Progenitor cell of endocrine pancreas (in vitro differentiated cells): ENCODE measurements around the gene MDP1. TPM values are rescaled to one million over a fixed set of nuclear protein-coding genes. Genes with fewer than 3 reads are reported as not detected.

Experiments used
- DNase-seq: peaks from one replicate; pipeline ENCODE4 v3.0.0; 2021; ENCODE audit warnings: low spot score; ENCODE audit not compliant: unreplicated experiment
- H3K27ac Mint-ChIP-seq: 2 replicates; pipeline ENCODE4 v1.8.0; 2021; ENCODE audit warnings: mild to moderate bottlenecking, moderate library complexity, mixed read lengths
- H3K27me3 Mint-ChIP-seq: 2 replicates; pipeline ENCODE4 v1.8.0; 2021; ENCODE audit warnings: mixed read lengths
- H3K36me3 Mint-ChIP-seq: 2 replicates; pipeline ENCODE4 v1.8.0; 2022; ENCODE audit warnings: mixed read lengths; ENCODE audit not compliant: insufficient read depth
- H3K4me1 Mint-ChIP-seq: 2 replicates; pipeline ENCODE4 v1.8.0; 2021; ENCODE audit warnings: low read depth, mixed read lengths
- H3K4me3 Mint-ChIP-seq: 2 replicates; pipeline ENCODE4 v1.8.0; 2021; ENCODE audit warnings: low read depth, mild to moderate bottlenecking, moderate library complexity, mixed read lengths
- H3K9me3 Mint-ChIP-seq: 2 replicates; pipeline ENCODE4 v1.8.0; 2021; ENCODE audit warnings: low read depth, mixed read lengths
- total RNA-seq: library from RNA; stranded (reverse); gene quantifications from 2 replicates; pipeline ENCODE4 v1.2.1, GENCODE V29; 2021
- TF ChIP-seq, protein P1 (sequence below): fragments of 200-600 bp; sonication (generic); IDR thresholded peaks from one replicate; pipeline ENCODE4 v1.5.0; 2021; ENCODE audit warnings: antibody characterized with exemption, mild to moderate bottlenecking; ENCODE audit not compliant: unreplicated experiment

The MDP1 gene
- total RNA-seq, 1 donor from 2014 or later, result 15.2 TPM

DNA sequence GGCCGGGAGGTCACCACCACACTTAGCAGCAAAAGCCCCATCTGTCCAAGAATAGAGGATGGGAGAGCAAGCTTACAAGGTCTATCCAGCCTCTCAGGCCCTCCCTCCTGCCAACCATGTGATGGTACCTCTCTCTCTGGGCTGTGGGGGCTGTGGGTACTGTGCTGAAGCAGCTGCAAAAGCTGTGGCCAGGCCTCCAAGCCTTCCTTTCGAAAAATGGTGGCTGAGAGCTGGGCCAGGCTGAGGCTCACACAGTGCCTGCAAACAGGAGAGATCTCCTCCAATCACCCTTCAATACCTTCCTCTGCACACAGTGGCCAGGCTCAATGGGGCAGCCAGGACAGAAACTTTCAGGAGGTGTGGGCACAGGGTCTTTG is 28.3 kb downstream of the MDP1 start:
- Mint-ChIP-seq H3K27ac (peak overlapping the region; percentile 96), H3K27me3 (no peaks in the 10 kb centered on the region), H3K9me3 (no peaks in the 10 kb centered on the region), H3K36me3 (peaks cover 19% of the 10 kb centered on the region), H3K4me3 (peak overlapping the region; percentile 92), H3K4me1 (peaks cover 13% of the 10 kb centered on the region)
- DNase-seq, result no peak
- TF ChIP-seq, protein P1, sequence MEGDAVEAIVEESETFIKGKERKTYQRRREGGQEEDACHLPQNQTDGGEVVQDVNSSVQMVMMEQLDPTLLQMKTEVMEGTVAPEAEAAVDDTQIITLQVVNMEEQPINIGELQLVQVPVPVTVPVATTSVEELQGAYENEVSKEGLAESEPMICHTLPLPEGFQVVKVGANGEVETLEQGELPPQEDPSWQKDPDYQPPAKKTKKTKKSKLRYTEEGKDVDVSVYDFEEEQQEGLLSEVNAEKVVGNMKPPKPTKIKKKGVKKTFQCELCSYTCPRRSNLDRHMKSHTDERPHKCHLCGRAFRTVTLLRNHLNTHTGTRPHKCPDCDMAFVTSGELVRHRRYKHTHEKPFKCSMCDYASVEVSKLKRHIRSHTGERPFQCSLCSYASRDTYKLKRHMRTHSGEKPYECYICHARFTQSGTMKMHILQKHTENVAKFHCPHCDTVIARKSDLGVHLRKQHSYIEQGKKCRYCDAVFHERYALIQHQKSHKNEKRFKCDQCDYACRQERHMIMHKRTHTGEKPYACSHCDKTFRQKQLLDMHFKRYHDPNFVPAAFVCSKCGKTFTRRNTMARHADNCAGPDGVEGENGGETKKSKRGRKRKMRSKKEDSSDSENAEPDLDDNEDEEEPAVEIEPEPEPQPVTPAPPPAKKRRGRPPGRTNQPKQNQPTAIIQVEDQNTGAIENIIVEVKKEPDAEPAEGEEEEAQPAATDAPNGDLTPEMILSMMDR, result no peak

DNA sequence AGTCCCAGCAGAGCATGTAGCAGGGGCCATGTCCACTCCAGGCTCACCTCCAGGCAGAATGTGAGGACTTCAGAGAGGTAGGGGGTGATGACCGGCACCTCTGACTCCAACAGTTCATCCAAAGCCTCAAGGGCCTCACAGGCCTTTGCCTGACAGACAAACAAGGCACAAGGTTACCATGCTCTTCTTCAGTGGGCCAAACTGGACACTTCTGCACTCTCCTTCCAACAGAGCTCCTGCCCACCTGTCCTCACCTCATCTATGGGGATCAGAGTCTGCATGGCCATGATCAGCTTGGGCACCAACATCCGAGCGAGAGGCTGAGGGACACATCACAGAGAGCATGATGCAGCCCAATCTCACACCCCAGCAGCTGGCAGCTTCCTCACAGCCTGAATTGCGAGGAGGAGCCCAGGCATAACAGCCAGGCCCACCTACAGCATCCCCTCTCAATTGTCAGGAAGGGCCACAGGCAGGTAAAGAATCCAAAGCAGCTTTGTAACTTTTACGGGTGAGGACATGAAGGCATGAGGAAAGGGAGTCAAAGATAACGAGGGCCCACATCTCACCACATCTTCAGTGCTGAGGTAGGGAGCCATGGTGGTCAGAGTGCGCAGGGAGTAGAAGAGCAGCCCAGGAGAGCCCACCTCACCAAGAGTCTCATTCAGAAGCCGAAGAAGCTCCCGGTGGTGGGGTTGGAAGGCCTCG is 28.9 kb downstream of the MDP1 start:
- Mint-ChIP-seq H3K9me3 (no peaks in the 10 kb centered on the region), H3K4me1 (peaks cover 13% of the 10 kb centered on the region), H3K27ac (peak overlapping the region; percentile 49), H3K4me3 (peak overlapping the region; percentile 92), H3K27me3 (no peaks in the 10 kb centered on the region), H3K36me3 (peaks cover 17% of the 10 kb centered on the region)
- no peak for DNase-seq
- TF ChIP-seq, protein P1, result no peak

DNA sequence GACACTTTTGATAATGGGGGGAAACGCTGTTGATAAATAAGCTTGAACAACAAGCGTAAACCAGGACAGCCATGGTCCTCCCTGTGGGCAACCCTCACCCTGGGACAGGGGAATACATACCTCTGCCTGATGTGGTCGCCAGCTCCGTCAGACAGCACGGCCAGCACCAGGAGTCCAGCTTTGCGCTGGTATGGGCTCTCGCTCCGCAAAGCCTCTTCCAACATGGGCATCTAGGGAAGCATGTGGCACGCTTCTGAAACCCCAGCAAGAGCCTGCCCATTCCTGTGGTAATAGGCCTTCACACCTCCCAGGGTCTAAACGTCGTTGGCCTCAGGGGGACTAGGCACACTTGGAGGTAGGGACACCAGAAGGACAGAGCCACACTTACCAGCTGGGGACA is 30.1 kb downstream of the MDP1 start:
- no peaks in the 10 kb centered on the region for H3K9me3 Mint-ChIP-seq
- peaks cover 13% of the 10 kb centered on the region for H3K4me1 Mint-ChIP-seq
- H3K27me3 Mint-ChIP-seq, result no peaks in the 10 kb centered on the region
- TF ChIP-seq, protein P1, result no peak
- H3K4me3 Mint-ChIP-seq, result no peak overlapping the region
- peaks cover 15% of the 10 kb centered on the region for H3K36me3 Mint-ChIP-seq
- DNase-seq, result no peak
- H3K27ac Mint-ChIP-seq, result peak overlapping the region; percentile 69

DNA sequence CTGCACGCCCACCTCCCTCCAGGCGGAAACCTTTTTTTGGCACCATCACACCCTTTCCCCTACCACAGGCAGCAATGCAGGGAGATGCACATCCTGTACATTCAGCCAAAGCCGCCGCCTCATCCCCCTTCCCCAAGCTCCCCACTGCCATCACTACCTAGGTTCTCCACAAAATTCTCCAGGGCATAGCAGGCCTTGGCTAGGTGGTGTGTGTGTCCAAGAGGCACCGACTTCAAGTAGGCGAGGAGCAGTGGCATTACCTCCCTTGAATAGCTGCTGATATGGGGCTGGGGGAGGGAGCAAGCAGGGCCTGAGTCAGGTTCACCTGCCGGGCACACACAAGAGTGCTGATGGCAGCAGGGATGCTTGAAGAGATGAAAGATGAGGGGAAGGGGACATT is 30.8 kb downstream of the MDP1 start:
- Mint-ChIP-seq H3K27me3 (no peaks in the 10 kb centered on the region), H3K36me3 (peaks cover 15% of the 10 kb centered on the region), H3K4me3 (no peak overlapping the region), H3K4me1 (peaks cover 13% of the 10 kb centered on the region), H3K9me3 (no peaks in the 10 kb centered on the region), H3K27ac (no peak overlapping the region)
- DNase-seq, result no peak
- TF ChIP-seq, protein P1, result no peak

DNA sequence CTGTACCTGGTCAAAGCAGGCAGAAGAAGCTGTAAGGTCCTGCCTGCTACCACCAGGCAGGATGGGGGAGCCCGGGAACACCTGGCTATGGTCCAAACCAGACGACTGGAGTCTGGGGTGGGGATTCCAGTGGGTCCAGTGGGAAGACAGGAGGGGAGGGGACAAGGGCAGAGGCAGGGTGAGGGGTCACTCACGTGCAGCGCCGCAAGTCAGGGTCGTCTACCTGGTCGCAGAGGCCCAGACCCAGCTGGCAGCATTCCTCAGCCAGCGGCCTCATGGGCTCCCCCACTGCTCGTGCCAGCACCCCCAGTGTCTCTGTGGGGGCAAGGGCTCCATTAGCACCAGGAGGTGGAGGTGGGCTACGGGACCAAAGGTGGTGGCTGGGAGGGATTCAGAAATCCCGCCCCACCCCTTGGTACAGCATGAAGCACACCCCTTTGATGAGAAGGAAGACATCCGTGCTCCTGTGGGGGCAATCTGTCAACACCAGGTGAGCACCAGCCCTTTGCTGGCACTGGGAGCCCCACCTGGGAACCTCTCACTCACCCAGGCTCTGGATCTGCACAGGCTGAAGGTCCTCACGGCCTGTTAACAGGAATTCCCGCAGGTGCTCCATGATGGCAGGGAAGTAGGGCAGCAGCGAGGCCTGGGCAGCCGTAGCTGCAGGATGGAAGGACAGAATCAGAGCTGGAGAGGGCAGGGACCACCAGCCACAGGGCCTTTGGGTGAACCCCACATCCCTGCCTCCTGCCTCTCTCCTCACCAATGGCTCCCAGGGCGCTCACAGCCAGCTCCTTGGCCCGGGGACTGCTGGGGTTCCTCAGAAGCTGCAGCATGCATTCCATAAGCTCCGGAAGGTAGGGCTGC is 31.5 kb downstream of the MDP1 start:
- TF ChIP-seq, protein P1, result no peak
- no peak overlapping the region for H3K27ac Mint-ChIP-seq
- H3K9me3 Mint-ChIP-seq, result no peaks in the 10 kb centered on the region
- H3K27me3 Mint-ChIP-seq, result no peaks in the 10 kb centered on the region
- H3K4me1 Mint-ChIP-seq, result peaks cover 13% of the 10 kb centered on the region
- no peak for DNase-seq
- H3K36me3 Mint-ChIP-seq, result peaks cover 20% of the 10 kb centered on the region
- H3K4me3 Mint-ChIP-seq, result no peak overlapping the region
